Measurements from ENCODE around the gene NPB.

The NPB gene

GRCh38 chr17:81951785-81952684 lies 50.0 kb downstream of the NPB start:
- no peak for DNase-seq
- Mint-ChIP-seq H3K4me3 (no peak overlapping the region), H3K27ac (no peak overlapping the region), H3K36me3 (ENCODE audit: insufficient read depth) (no peaks in the 10 kb centered on the region), H3K9me3 (no peaks in the 10 kb centered on the region), H3K4me1 (ENCODE audit: low read depth in 2 of 2) (no peaks in the 10 kb centered on the region), H3K27me3 (peaks cover under 1 to 16% of the 10 kb centered on the region in 2 donors)
- ATAC-seq (replicated peaks), result no peak

Data from effector memory CD8-positive, alpha-beta T cell (primary cell).